ENCODE data around the gene SYMPK.

SYMPK gene

GRCh38 chr19:45785097-45785496, 77.8 kb downstream of the SYMPK start:
- no peak overlapping the region for H3K27ac ChIP-seq
- no peak for TF ChIP-seq CTCF (conservative IDR thresholded peaks at IDR 0.05)

GRCh38 chr19:45784096-45784495, 78.9 kb downstream of the SYMPK start:
- no peak overlapping the region for H3K27ac ChIP-seq
- no peak for TF ChIP-seq CTCF (conservative IDR thresholded peaks at IDR 0.05)

GRCh38 chr19:45782820-45783785, 79.8 kb downstream of the SYMPK start:
- no peak overlapping the region for H3K27ac ChIP-seq
- no peak for TF ChIP-seq CTCF (conservative IDR thresholded peaks at IDR 0.05)

- TF ChIP-seq CTCF (conservative IDR thresholded peaks at IDR 0.05) = no peak
- no peak within 1 kb of the TSS for H3K27ac ChIP-seq
Measured at GRCh38 chr19:45782162-45782691, 80.7 kb downstream of the SYMPK start, which contains the start of gene DMPK. TSS of gene DMPK (minus strand) at chr19:45782490. CDS start at chr19:45782352, 138 bp downstream.

GRCh38 chr19:45781214-45782161, 81.5 kb downstream of the SYMPK start:
- H3K27ac ChIP-seq = no peak overlapping the region
- no peak for TF ChIP-seq CTCF (conservative IDR thresholded peaks at IDR 0.05)

GRCh38 chr19:45780448-45781213, 82.3 kb downstream of the SYMPK start:
- H3K27ac ChIP-seq = no peak overlapping the region
- no peak for TF ChIP-seq CTCF (conservative IDR thresholded peaks at IDR 0.05)
